UCSD-AML1 (cell line): ENCODE results near the gene CACTIN.
"Not testable (repeated sequence)": the region's sequence is repeated elsewhere in the genome, so short reads cannot be mapped to it uniquely, and the experiment has no call there.

Experiments
- DNase-seq: peaks from one replicate; lab custom pipeline; 2025; ENCODE audit not compliant: unreplicated experiment; lab: John Stamatoyannopoulos, UW

The CACTIN gene

DNA sequence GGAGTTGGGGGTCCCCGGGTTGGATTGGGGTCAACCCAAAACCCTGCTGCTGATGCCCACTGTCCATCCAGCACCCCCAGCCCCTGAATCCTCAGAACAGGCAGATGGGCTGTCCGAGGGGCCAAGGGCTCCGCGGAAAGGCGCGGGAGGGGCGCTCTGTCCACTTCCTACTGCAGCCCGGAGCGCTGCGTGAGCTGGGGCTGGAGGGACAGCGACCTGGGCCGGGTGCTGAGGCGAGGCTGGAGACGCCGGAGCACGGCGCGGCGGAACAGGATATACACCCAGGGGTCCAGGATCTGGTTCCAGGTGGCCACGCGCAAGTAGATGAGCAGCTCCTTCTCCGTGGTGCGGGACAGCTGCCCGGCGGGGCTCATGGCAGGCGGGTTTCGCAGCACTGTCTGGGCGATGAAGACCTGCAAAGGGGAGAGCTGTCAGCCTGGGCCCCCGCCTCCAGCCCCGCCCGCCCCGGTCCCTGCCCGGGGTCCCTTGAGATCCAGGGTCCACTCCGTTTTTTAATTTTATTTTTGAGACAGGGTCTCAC is 31.0 kb downstream of the CACTIN start:
- no peak for DNase-seq

DNA sequence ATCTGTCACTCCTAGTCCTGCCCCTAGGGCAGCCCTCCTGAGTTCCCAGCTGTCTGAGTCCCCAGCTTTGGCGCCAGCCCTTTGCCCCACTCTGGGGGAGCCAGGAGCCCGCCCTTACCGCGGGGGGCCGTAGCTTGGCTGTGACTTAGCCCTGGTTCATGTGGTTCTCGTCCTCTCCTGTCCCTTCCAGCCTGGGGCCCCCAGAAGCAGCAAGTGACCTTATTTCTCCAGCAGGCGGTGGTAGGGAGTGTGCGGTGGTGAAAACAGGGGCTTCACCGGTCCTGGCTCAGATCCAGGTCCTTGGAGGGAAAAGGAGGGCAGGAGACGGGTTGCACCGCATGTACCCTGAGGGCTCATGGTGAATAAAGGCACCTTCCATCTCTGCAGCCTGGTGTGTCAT is 33.4 kb downstream of the CACTIN start:
- DNase-seq = no peak

DNA sequence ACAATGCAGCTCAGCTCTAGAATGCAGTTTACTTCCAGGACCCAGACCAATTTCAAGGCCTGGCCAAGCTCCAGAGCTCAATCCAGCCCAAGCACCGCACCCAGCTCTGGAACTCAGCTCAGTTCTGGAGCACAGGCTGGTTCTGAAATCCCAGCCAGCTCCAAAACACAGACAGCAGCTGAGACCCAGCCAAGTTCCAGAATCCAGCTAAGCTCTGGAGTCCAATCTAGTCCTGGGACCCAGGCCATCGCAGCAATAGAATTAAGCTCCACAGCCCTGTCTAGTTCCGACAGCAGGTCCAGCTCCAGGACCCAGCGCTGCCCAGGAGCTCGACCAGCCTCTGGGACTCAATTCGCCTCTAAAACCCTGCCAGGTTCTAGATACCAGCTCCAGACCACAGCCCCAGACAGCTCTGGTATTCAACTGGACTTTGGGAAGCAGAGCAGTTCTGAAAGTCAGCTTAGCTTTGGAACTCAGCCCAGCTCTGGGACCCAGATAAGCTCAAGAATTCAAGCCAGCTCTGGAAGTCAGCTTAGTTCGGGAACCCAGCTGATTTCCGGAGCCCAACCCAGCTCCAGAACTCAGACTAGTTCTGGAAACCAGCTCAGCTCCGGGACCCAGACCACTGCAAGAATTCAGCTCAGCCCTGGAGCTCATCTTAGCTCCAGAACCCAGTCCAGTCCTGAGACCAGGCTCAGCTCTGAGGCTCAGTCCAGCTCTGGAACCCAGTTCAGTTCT is 34.5 kb downstream of the CACTIN start:
- no peak for DNase-seq

DNA sequence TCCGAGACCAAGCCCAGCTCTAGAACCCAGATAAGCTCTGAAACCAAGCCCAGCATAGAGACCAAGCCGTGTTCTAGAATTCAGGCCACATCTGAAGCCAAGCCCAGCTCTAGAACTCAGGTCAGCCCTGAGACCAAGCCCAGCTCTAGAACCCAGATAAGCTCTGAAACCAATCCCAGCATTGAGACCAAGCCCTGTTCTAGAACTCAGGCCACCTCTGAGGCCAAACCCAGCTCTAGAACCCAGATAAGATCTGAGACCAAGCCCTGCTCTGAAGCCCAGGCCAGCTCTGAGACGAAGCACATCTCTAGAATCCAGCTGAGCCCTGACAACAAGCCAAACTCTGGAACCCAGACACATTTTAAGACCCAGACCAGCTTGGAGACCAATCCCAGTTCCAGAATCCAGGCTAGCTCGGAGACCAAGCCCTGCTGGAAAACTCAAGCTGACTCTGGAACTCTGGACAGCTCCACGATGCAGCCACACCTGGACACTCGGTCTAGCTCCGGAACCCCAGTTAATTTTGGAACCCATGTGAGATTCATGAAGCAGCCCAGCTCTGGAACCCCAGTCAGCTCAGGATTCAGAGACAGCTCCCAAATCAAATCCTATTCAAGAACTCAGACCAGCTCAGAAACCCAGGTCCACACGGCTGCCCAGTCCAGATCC is 35.5 kb downstream of the CACTIN start:
- no peak for DNase-seq

DNA sequence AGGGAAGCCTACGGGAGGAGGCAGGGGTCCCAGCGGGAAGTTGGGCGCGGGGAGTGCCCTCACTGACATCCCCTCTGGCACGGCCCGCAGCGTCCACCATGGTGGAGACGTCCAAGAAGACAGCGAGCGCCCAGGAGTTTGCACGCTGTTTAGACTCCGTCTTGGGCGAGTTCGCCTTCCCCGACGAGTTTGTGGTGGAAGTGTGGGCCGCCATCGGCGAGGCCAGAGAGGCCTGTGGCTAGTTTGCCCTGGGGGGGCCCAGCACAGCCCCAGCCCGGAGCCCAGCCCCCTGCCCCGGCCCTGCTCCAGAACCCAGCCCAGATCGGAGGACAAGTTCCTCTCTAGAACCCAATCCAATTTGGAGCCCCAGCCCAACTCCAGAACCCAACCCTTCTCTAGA is 36.6 kb downstream of the CACTIN start:
- DNase-seq = no peak

DNA sequence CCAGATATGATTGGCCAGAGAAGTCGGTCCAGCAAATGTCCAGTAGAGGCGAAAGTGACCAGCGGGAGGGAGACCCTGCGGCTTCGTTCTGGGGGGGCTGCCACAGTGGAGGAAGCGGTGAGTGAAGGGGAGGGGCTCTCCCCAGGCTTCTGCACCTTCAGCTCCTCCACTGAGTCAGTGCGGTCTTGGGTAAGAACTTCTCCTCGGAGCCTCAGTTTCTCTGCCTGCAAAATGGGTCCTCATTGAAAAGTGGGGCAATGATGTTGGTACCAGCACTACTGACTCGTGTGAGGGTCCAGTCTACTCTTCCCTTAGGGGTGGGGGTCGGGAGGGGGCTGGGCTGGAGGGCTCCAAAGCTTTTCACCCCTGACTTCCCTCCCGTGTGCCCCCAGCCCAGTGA is 37.2 kb downstream of the CACTIN start:
- no peak for DNase-seq

DNA sequence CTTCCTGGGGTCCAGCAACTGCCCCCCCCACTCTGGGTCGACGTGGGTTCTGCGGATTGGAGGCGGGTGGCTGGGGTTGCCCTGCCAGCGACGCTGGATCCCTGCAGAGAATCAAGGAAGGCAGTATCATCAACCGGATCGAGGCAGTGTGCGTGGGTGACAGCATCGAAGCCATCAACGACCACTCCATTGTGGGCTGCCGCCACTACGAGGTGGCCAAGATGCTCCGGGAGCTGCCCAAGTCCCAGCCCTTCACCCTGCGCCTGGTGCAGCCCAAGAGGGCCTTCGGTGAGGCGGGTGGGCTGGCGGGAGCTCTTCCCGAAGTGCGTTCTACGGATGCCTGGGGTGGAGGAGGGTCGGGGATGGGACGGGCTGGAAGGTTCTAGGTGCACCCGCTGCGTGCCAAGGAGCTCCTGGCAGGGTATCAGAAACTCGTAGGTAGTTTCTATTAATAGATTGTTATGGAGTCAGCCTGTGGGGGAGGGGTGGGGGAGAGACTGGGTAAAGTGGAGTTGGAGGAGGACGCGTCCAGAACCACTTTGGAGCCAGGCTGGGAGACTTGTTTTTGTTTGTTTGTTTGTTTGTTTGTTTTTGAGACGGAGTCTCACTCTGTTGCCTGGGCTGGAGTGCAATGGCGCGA is 39.8 kb downstream of the CACTIN start:
- no peak for DNase-seq

DNA sequence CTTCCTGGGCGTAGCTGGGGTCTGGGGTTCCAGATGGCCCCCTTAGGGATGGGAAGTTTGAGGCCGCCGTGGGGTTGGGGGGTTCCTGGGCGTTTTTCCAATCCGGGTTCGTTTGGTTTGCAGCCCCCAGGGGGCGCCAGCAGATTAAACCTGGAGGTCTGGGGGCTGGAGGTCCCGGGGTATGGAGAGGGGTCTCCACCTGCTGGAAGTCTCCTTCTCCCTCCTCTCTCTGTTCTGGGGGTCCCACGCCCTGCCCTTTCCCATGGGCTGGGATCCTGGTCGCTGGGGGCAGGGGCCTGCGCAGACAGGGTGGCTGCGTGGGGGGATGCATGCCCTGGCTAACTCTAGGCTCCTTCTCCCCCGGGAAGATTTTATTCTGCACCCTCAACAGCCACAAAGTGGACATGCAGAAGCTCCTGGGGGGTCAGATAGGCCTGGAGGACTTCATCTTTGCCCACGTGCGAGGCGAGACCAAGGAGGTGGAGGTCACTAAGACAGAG is 40.4 kb downstream of the CACTIN start:
- peak; percentile 64 for DNase-seq

DNA sequence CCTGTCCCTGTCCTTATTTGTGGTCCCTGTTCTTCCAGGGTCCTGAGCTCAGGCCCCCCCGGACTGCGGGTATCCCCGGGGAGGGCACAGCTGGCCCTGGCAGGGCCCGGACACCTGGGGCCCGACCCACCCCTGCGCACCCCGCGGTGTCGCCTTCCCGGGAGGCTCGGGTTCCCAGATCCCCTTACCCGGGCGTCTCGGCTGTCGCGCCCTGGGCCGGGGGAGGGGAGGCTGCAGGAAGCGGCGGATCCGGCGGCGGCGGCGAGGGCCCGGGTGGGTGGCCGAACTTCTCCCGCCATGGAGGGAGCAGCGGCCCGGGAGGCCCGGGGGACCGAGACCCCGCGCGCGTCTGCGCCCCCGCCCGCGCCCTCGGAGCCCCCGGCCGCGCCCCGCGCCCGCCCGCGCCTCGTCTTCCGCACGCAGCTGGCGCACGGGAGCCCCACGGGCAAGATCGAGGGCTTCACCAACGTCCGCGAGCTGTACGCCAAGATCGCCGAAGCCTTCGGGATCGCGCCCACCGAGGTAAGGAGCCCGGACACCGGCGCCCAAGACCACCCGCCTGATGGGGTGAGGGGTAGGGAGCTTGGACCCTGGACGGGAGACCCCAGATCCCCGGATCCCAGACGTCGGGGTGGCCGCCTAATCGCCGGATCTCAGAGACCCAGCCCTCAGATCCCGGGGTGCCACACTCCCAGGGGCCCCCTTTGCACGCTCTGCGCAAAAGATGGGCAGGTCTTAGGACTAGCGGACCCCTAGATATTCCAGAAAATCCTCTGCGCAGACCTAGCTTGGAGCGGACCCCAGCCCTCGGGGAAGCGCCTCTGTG is 41.1 kb downstream of the CACTIN start, which contains the start of gene GIPC3:
Gene GIPC3 (plus strand): TSS at position 178 of the 826 bp plus-strand sequence. CDS start 120 bp downstream, at position 298.
- peak; percentile 49 for DNase-seq

DNA sequence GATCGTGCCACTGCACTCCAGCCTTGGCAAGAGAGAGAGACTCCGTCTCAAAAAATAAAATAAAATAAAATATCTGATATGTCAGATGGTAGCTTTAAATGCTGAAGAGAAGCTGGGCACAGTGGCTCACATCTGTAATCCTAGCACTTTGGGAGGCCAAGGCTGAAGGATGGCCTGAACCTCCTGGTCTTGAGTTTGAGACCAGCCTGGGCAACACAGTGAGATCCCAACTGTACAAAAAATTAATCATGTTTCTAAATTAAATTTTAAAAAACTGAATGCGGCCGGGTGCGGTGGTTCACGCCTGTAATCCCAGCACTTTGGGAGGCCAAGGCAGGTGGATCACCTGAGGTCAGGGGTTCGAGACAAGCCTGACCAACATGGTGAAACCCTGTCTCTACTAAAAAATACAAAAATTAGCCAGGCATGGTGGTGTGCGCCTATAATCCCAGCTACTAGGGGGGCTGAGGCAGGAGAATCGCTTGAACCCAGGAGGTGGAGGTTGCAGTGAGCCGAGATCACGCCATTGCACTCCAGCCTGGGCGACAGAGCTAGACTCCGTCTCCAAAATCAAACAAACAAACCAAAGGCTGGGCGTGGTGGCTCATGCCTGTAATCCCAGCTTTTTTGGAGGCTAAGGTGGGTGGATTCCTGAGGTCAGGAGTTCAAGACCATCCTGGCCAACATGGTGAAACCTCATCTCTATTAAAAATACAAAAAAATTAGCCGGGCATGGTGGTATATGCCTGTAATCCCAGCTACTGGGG is 42.4 kb downstream of the CACTIN start:
- not testable (repeated sequence) for DNase-seq

DNA sequence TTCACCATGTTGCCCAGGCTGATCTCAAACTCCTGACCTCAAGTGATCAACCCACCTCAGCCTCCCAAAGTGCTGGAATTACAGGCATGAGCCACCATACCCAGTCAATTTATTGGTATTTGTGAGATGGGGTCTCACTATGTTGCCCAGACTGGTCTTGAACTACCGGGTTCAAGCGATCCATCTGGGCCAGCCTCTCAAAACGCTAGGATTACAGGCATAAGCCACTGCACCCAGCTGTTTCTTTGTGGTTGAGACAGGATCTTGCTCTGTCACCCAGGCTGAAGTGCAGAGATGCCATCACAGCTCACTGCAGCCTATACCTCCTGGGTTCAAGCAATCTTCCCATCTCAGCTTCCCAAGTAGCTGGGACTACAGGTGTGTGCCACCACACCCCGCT is 44.8 kb downstream of the CACTIN start:
- DNase-seq = not testable (repeated sequence)

DNA sequence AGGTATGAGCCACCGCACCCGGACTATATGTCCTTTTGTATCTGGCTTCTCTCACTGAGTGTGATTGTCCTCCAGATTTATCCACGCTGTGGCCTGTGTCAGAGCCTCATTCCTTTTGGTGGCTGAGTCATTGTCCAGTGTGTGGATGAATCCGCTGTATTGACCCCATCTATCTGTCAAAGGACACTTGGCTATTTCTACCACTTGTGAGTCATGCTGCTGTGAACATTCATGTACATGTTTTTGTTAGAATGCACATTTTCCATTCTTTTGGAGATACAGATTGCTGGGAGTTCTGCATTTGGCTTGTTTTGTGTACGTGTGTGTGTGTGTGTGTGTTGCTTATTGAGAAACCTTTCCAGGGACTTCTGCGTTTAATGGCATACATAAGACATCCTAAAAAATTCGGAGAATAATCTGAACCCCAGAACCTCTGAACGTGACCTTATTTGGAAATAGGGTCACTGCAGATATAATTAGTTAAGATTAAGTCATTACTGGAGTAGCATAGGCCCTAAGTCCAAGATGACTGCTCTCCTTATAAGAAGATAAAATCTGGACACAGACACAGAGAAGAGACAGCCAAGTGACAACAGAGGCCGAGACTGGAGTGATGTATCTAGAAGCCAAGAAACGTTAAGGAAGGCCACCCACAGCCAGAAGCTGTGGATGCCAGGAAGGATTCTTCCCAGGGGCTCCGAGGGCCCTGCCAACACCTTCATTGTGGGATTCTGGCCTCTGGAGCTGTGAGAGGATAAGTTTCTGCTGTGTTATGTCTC is 46.2 kb downstream of the CACTIN start:
- DNase-seq = no peak

DNA sequence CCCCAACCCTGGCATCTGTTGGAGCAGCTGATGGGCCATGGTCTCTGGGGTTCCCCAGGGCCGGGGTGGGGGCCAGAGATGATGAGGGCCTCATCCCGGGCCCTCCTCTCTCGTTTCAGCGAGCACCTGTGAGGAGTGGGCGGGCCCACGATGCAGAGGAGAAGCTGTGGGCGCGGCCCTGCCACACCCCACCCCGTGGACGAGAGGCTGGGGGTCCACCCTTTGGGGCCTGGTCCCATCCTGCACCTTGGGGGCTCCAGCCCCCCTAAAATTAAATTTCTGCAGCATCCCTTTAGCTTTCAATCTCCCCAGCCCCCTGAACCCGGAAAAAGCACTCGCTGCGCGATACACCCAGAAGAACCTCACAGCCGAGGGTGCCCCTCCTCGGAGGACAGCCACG is 48.2 kb downstream of the CACTIN start:
- DNase-seq = no peak

DNA sequence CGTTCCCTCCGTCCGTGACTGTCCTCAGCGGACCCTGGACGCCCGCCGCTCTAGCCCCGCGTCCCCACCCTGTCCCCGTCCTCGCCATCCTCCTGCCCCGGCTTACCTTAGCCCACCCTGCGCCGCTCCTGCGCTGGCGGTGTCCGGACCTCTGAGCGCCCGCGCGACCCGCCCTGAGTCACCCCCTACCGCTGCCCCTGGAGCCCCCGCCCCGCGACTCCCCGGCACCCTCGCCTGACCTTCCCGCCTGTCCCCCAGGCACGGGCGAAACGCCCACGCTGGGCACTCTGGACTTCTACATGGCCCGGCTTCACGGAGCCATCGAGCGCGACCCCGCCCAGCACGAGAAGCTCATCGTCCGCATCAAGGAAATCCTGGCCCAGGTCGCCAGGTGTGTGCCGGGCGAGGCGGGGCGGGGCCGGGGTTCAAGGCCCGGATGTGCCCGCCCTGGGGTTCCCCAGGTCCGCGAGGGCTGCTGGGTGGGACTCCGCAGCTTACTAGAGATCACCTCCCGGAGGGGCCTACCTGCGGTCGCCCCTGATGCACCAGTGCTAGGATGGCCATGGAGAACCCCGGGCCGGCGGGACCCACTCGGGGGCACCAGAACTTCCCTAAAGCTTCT is 48.8 kb downstream of the CACTIN start:
- DNase-seq = no peak

DNA sequence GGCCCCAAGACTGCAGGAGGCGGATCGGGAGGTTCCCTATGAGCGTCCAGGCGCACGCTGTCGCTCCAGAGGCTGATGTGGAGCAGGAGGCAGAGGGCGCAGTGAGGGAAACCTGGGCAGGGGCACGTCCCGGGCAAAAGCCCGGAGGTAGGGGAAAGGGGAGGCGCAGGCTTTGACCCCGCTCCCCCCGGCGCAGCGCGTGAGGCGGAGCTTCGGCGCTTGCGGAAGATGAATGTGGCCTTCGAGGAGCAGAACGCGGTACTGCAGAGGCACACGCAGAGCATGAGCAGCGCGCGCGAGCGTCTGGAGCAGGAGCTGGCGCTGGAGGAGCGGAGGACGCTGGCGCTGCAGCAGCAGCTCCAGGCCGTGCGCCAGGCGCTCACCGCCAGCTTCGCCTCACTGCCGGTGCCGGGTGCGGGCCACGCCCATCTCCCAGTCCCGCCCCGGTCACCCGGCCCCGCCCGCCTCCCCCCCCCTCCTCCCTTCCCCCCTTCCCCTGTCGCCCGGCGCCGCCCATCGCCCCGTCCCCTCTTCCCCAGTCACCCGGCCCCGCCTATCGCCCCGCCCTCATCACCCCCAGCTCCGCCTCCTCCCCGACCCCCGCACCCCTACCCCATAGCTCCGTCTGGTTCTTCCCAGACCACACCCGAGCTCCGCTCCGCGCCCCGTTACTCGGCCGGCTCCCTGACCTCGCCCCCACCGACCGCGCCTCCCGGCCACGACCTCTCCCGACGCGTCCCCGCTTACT is 49.7 kb downstream of the CACTIN start:
- no peak for DNase-seq

DNA sequence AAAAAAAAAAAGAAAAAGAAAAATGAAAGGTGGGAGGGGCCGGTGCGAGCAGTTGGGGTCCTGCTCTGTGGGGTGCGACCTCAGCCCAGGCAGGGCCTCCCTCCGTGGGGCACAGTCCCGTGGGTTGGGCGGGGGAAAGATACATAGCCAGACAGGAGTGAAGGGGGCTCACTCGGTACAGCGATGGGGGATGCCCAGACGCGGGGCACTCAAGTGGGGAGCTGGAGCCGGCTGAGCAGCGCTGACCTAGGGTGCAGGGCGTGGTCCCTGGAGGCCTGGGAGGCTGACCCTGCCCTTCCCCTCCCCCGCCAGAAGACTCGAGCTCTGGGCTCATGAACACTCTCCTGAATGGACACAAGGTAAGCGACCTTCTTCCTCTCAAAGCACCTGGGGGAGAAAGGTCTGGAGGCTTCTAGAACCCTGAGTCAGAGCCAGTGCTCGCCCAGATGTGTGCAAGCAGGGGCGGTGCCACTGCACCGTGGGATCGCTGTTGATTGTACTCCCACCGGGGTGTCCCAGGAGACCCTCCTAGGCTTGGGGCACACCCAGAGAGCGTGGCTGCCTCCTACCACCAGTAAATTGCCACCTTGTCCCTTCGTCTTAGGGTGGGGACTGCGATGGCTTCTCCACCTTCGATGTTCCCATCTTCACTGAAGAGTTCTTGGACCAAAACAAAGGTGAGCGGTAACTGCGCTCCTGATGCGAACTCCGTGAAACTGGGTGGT is 50.5 kb downstream of the CACTIN start:
- no peak for DNase-seq

DNA sequence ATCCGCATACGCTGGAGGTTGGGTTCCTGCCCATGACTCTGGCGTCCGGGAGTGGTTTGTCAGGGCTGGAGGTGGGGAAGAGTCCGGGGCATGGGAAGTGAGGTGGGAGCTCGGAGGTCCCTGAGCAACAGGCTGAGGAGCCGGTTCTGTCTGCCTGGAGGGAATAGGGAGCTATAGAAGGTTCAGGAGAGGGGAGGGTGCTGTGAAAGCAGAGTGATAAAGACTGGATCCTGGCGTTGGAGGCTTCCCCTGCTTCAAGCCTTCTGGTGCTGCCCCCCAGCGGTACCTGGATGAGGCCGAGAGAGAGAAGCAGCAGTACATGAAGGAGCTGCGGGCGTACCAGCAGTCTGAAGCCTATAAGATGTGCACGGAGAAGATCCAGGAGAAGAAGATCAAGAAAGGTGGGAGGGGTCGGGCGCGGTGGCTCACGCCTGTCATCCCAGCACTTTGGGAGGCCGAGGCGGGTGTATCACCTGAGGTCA is 51.3 kb downstream of the CACTIN start:
- peak; percentile 55 for DNase-seq
